Measurements from ENCODE around the gene ZNF558.

Gene ZNF558

GRCh38 chr19:8831373-8831772 lies 731 bp downstream of the ZNF558 start:
- TF ChIP-seq, protein P1, sequence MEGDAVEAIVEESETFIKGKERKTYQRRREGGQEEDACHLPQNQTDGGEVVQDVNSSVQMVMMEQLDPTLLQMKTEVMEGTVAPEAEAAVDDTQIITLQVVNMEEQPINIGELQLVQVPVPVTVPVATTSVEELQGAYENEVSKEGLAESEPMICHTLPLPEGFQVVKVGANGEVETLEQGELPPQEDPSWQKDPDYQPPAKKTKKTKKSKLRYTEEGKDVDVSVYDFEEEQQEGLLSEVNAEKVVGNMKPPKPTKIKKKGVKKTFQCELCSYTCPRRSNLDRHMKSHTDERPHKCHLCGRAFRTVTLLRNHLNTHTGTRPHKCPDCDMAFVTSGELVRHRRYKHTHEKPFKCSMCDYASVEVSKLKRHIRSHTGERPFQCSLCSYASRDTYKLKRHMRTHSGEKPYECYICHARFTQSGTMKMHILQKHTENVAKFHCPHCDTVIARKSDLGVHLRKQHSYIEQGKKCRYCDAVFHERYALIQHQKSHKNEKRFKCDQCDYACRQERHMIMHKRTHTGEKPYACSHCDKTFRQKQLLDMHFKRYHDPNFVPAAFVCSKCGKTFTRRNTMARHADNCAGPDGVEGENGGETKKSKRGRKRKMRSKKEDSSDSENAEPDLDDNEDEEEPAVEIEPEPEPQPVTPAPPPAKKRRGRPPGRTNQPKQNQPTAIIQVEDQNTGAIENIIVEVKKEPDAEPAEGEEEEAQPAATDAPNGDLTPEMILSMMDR (IDR thresholded peaks at IDR 0.05; ENCODE audit: insufficient read depth, missing control alignments) = no peak
- DNase-seq (ENCODE audit: insufficient read length, low spot score) = no peak
- peak; percentile 41 for FAIRE-seq

DNA sequence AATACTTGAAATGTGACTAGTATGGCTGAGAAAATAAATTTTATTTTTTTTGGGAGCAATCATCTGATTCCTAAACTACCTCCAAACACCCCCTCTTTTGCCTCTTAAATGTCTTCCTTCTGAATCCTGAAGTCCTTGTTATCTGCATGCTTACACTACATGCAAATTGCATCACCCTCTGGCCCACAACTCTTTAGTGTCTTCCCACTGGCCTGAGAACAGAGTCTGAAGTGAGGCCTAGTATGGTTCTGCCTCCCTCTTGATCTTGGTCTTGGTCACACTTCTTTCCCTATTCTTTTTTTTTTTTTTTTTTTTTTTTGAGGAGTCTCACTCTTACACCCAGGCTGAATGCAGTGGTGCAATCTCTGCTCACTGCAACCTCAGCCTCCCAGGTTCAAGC lies 4.8 kb downstream of the ZNF558 start:
- no peak for FAIRE-seq
- DNase-seq (ENCODE audit: insufficient read length, low spot score) = no peak
- TF ChIP-seq, protein P1 (IDR thresholded peaks at IDR 0.05; ENCODE audit: insufficient read depth, missing control alignments) = no peak

DNA sequence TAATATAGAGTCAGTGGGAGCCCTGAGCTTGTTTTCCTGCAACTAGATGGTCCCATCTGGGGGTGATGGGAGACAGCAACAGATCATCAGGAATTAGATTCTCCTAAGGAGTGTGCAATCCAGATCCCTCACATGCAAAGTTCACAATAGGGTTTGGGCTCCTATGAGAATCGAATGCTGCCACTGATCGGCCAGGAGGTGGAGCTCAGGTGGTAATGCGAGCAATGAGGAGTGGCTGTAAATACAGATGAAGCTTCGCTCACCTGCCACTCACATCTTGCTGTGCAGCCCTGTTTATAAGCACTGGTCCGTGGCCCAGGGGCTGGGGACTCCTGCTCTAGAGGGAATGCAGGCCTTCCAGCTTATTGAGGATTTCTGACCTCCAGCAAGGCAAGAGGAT lies 5.7 kb downstream of the ZNF558 start:
- TF ChIP-seq, protein P1 (IDR thresholded peaks at IDR 0.05; ENCODE audit: insufficient read depth, missing control alignments) = no peak
- FAIRE-seq = no peak

GRCh38 chr19:8821748-8822241 lies 10.3 kb downstream of the ZNF558 start:
- TF ChIP-seq, protein P1 (IDR thresholded peaks at IDR 0.05; ENCODE audit: insufficient read depth, missing control alignments) = no peak
- no peak for DNase-seq (ENCODE audit: insufficient read length, low spot score)
- no peak for FAIRE-seq

More for the DNA sequence above, 5.7 kb downstream of the ZNF558 start:
- no peak for DNase-seq (ENCODE audit: insufficient read length, low spot score)

GRCh38 chr19:8820234-8820633 lies 11.9 kb downstream of the ZNF558 start:
- DNase-seq (ENCODE audit: insufficient read length, low spot score) = no peak
- TF ChIP-seq, protein P1 (IDR thresholded peaks at IDR 0.05; ENCODE audit: insufficient read depth, missing control alignments) = no peak
- no peak for FAIRE-seq

DNA sequence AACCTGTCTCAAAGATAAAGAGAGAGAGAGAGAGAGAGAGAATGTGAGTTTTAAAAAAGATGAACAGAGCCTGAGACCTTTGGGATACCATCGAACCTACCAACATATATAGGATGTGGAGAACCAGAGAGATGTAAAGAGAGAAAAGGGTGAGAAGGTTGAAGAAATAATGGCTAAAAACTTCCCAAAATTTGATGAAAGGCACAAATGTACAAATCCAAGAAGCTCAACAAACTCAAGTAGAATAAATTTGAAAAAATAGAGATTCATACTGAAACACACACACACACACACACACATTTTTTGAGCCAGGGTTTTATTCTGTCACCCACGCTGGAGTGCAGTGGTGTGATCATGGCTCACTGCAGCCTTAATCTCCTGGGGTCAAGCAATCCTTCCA lies 16.3 kb downstream of the ZNF558 start:
- TF ChIP-seq, protein P1 (IDR thresholded peaks at IDR 0.05; ENCODE audit: insufficient read depth, missing control alignments) = no peak
- no peak for DNase-seq (ENCODE audit: insufficient read length, low spot score)
- FAIRE-seq = no peak

- FAIRE-seq = no peak
- DNase-seq (ENCODE audit: insufficient read length, low spot score) = no peak
- TF ChIP-seq, protein P1 (IDR thresholded peaks at IDR 0.05; ENCODE audit: insufficient read depth, missing control alignments) = no peak
Measured at GRCh38 chr19:8814176-8814575, 17.9 kb downstream of the ZNF558 start.

Measured in D721Med (cell line).